Common myeloid progenitor, CD34-positive (primary cell): ENCODE results near the gene ABAT.

ENCODE experiments used
- CTCF ChIA-PET: fragments of 350-600 bp; sonication (Branson Sonifier 250); formaldehyde crosslinking; loops from one replicate; lab custom pipeline; 2021; ENCODE audit warnings: antibody characterized with exemption; lab: Charles Lee
- POLR2A ChIA-PET: fragments of 350-600 bp; sonication (Branson Sonifier 250); formaldehyde crosslinking; loops from one replicate; lab custom pipeline; 2021; ENCODE audit warnings: antibody characterized with exemption; lab: Charles Lee
- DNase-seq, 3 donors: peaks; one replicate each; pipeline versions ENCODE4 v3.0.0 to v3.0.0-alpha.2; 2013
- H3K27ac ChIP-seq, 2 experiments: 1 replicate in 1 of 2; 2 replicates in 1 of 2; pipeline ENCODE4 v1.7.0; 2013; ENCODE audit warnings: inconsistent platforms in 2 of 2, low read length in 2 of 2, mild to moderate bottlenecking in 2 of 2, low read depth in 1 of 2, moderate library complexity in 1 of 2; ENCODE audit not compliant: severe bottlenecking in 2 of 2, insufficient read depth in 1 of 2, poor library complexity in 1 of 2
- H3K27me3 ChIP-seq, 5 experiments: replicated peaks in 2 of 5; 1 replicate in 3 of 5; 2 replicates in 2 of 5; pipeline versions ENCODE4 v1.6.1 to v1.7.0; 2013; ENCODE audit warnings: low read length in 4 of 5, mild to moderate bottlenecking in 2 of 5, moderate library complexity in 2 of 5, inconsistent platforms in 1 of 5; ENCODE audit not compliant: insufficient read depth in 5 of 5, control insufficient read depth in 4 of 5
- H3K36me3 ChIP-seq, 4 experiments: 1 replicate in 2 of 4; 2 replicates in 2 of 4; pipeline versions ENCODE4 v1.6.1 to v1.7.0; 2013; ENCODE audit warnings: low read length in 3 of 4, control low read depth in 1 of 4, mild to moderate bottlenecking in 1 of 4; ENCODE audit not compliant: control insufficient read depth in 4 of 4, insufficient read depth in 4 of 4
- H3K4me1 ChIP-seq, 4 experiments: 1 replicate in 3 of 4; 2 replicates in 1 of 4; pipeline versions ENCODE4 v1.6.1 to v1.7.1; 2013; ENCODE audit warnings: low read length in 3 of 4, mild to moderate bottlenecking in 3 of 4, control low read depth in 1 of 4, inconsistent platforms in 1 of 4, moderate library complexity in 1 of 4; ENCODE audit not compliant: control insufficient read depth in 4 of 4, insufficient read depth in 4 of 4; ENCODE audit errors: control extremely low read depth in 1 of 4
- H3K4me3 ChIP-seq, 7 experiments: 1 replicate in 4 of 7; 2 replicates in 3 of 7; pipeline versions ENCODE4 v1.5.1 to v1.7.0; 2013; ENCODE audit warnings: mild to moderate bottlenecking in 7 of 7, low read length in 6 of 7, moderate library complexity in 6 of 7, inconsistent platforms in 2 of 7, low read depth in 2 of 7, control low read depth in 1 of 7; ENCODE audit not compliant: insufficient read depth in 4 of 7, control insufficient read depth in 1 of 7; ENCODE audit errors: extremely low read depth in 1 of 7
- H3K9me3 ChIP-seq, 5 experiments: 1 replicate in 4 of 5; 2 replicates in 1 of 5; pipeline versions ENCODE4 v1.6.1 to v1.7.1; 2013; ENCODE audit warnings: low read length in 4 of 5, mild to moderate bottlenecking in 2 of 5, inconsistent platforms in 1 of 5, low read depth in 1 of 5, moderate library complexity in 1 of 5; ENCODE audit not compliant: control insufficient read depth in 4 of 5, insufficient read depth in 2 of 5; ENCODE audit errors: control extremely low read depth in 1 of 5
- WGBS: methylation state at CpG from one replicate; pipeline ENCODE4 v1.1.5; 2013; ENCODE audit not compliant: insufficient coverage; 5-methylcytosine and 5-hydroxymethylcytosine counted together

The ABAT gene

GRCh38 chr16:8642146-8642545 lies 32.3 kb upstream of the ABAT start:
- peak in 2 of 3 donors; percentile 48 to 73 for DNase-seq
- 66% methylated on average over 16 of the region's 16 CpGs for WGBS
- peaks cover 0 to 28% (median 13%) of the 10 kb centered on the region in 4 experiments for H3K4me1 ChIP-seq
- no peak overlapping the region for H3K27ac ChIP-seq
- no peak overlapping the region for H3K4me3 ChIP-seq
- ChIA-PET POLR2A (no interaction called here), CTCF (interaction anchor here (0.6 to 4.8 kb wide), 6 partner anchors 13 to 232 kb away, joined by 3 to 31 read pairs (median 4); no protein-coding TSS in a partner anchor)
- H3K9me3 ChIP-seq: no peaks in the 10 kb centered on the region
- H3K36me3 ChIP-seq: peaks cover 17 to 77% (median 65%) of the 10 kb centered on the region in 4 experiments
- no peaks in the 10 kb centered on the region for H3K27me3 ChIP-seq

GRCh38 chr16:8644211-8645140 lies 29.9 kb upstream of the ABAT start:
- no peaks in the 10 kb centered on the region for H3K9me3 ChIP-seq
- DNase-seq: peak; percentile 64 to 89 (median 82)
- H3K4me3 ChIP-seq: peak overlapping the region in 2 of 7 experiments; percentile 4 to 33
- ChIA-PET POLR2A (interaction anchor here (0.7 kb wide), 1 partner anchor 433 kb away, joined by 3 read pairs; no protein-coding TSS in a partner anchor), CTCF (interaction anchor here (1.1 to 4.8 kb wide), 14 partner anchors 9 to 236 kb away, joined by 3 to 31 read pairs (median 4); no protein-coding TSS in a partner anchor)
- peaks cover 0 to 28% (median 13%) of the 10 kb centered on the region in 4 experiments for H3K4me1 ChIP-seq
- H3K27ac ChIP-seq: peak overlapping the region in 1 of 2 experiments; percentile 38
- peaks cover 15 to 71% (median 59%) of the 10 kb centered on the region in 4 experiments for H3K36me3 ChIP-seq
- 53% methylated on average over 27 of the region's 29 CpGs for WGBS
- H3K27me3 ChIP-seq: no peaks in the 10 kb centered on the region

DNA sequence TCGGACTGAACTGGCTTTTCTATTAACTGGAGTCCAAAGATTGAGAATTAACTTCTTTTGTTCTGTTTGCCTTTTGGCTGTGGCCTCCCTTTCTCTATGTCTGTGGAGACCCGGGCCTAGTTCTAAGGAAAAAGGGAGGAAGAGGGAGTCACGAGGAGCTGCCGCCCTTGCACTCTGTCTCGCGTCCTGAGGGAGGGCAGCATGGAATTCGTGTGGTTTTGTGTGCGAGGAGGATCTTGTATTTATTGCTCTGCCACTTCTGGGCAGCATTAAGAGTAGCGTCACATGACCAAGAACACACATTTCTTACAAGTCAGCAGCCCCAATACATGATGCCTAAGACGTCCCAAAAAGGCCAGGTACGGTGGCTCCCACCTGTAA lies 29.3 kb upstream of the ABAT start:
- ChIA-PET POLR2A (no interaction called here), CTCF (interaction anchor here (0.9 to 4.8 kb wide), 10 partner anchors 9 to 235 kb away, joined by 3 to 31 read pairs (median 5); partner anchors contain the start of gene METTL22)
- DNase-seq: no peak
- 33% methylated on average over 3 of the region's 11 CpGs for WGBS
- H3K4me1 ChIP-seq: peaks cover 0 to 28% (median 13%) of the 10 kb centered on the region in 4 experiments
- peak overlapping the region in 1 of 2 experiments; percentile 38 for H3K27ac ChIP-seq
- H3K27me3 ChIP-seq: no peaks in the 10 kb centered on the region
- H3K36me3 ChIP-seq: peaks cover 12 to 65% (median 54%) of the 10 kb centered on the region in 4 experiments
- H3K9me3 ChIP-seq: no peaks in the 10 kb centered on the region
- peak overlapping the region in 2 of 7 experiments; percentile 4 to 33 for H3K4me3 ChIP-seq

DNA sequence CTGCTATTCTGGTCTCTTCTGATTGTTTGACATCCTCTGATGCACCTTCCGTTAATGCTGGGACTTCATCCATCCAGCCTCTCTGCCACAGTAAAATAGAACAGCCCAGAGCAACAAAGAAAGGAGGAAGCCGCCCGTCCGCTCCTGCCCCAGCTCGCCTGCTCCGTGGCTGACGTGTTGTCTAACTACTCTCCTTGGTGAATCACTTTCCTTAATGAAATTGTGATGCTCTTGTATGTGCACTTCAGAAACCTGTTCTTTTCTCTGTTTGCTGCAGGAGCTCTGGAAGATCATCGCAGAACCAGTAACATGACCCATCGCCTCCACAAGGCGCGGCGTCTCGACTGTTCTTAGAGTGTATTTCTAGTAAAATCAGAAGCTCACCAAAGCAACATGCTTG lies 28.6 kb upstream of the ABAT start:
- Histone ChIP-seq H3K36me3 (peaks cover 12 to 65% (median 53%) of the 10 kb centered on the region in 4 experiments), H3K27me3 (no peaks in the 10 kb centered on the region), H3K4me3 (peak overlapping the region in 1 of 7 experiments; percentile 4), H3K4me1 (peaks cover 0 to 28% (median 13%) of the 10 kb centered on the region in 4 experiments), H3K9me3 (no peaks in the 10 kb centered on the region), H3K27ac (no peak overlapping the region)
- no peak for DNase-seq
- 85% methylated on average over 10 of the region's 13 CpGs for WGBS
- POLR2A ChIA-PET: no interaction called here
- CTCF ChIA-PET: interaction anchor here (0.8 to 4.8 kb wide), 9 partner anchors 8 to 78 kb away, joined by 3 to 31 read pairs (median 6); partner anchors contain the start of gene METTL22

- no peak overlapping the region for H3K27ac ChIP-seq
- CTCF ChIA-PET: interaction anchor here (0.8 to 4.8 kb wide), 5 partner anchors 7 to 78 kb away, joined by 3 to 31 read pairs (median 18); no protein-coding TSS in a partner anchor
- WGBS: 93% methylated on average over 13 of the region's 13 CpGs
- POLR2A ChIA-PET: no interaction called here
- peak overlapping the region in 1 of 7 experiments; percentile 4 for H3K4me3 ChIP-seq
- no peaks in the 10 kb centered on the region for H3K9me3 ChIP-seq
- no peaks in the 10 kb centered on the region for H3K27me3 ChIP-seq
- H3K36me3 ChIP-seq: peaks cover 12 to 59% (median 47%) of the 10 kb centered on the region in 4 experiments
- H3K4me1 ChIP-seq: peaks cover 0 to 25% (median 13%) of the 10 kb centered on the region in 4 experiments
- peak in 1 of 3 donors; percentile 39 for DNase-seq
Measured at GRCh38 chr16:8646326-8647053, 27.9 kb upstream of the ABAT start.

DNA sequence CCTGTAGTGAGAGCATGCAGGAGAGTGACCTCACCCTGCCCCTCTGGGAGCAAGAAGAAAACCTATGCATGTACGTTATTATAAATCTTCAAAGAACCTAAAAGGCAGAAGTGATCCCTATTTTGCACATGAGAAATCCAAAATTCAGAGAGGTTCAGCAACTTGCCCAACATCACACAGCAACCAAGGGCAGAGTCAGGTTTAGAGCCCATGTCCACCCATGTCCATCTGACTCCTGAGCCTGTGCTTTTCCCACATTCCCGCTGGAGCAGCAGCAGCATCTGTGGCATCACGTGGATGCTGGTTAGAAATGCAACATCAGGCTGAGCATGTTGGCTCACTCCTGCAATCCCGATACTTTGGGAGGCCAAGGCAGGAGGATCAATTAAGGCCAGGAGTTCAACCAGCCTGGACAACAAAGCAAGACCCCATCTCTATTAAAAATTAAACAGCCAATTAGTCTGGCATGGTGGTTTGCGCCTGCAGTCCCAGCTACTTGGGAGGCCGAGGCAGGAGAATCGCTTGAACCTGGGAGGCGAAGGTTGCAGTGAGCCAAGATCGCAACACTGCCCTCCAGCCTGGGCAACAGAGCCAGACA lies 26.6 kb upstream of the ABAT start:
- H3K4me3 ChIP-seq: no peak overlapping the region
- ChIA-PET CTCF (no interaction called here), POLR2A (no interaction called here)
- no peaks in the 10 kb centered on the region for H3K9me3 ChIP-seq
- no peaks in the 10 kb centered on the region for H3K27me3 ChIP-seq
- peaks cover 0 to 20% (median 13%) of the 10 kb centered on the region in 4 experiments for H3K4me1 ChIP-seq
- no peak overlapping the region for H3K27ac ChIP-seq
- 100% methylated on average over 5 of the region's 9 CpGs for WGBS
- no peak for DNase-seq
- peaks cover 7 to 46% (median 34%) of the 10 kb centered on the region in 4 experiments for H3K36me3 ChIP-seq
